GM19035 (cell line): ENCODE measurements around the gene MAP4K3.

Source experiments
- ATAC-seq: cut with Tn5 transposase; IDR thresholded peaks from one replicate; pipeline ENCODE4 v1.9.1; 2021; ENCODE audit not compliant: unreplicated experiment

The MAP4K3 gene

DNA sequence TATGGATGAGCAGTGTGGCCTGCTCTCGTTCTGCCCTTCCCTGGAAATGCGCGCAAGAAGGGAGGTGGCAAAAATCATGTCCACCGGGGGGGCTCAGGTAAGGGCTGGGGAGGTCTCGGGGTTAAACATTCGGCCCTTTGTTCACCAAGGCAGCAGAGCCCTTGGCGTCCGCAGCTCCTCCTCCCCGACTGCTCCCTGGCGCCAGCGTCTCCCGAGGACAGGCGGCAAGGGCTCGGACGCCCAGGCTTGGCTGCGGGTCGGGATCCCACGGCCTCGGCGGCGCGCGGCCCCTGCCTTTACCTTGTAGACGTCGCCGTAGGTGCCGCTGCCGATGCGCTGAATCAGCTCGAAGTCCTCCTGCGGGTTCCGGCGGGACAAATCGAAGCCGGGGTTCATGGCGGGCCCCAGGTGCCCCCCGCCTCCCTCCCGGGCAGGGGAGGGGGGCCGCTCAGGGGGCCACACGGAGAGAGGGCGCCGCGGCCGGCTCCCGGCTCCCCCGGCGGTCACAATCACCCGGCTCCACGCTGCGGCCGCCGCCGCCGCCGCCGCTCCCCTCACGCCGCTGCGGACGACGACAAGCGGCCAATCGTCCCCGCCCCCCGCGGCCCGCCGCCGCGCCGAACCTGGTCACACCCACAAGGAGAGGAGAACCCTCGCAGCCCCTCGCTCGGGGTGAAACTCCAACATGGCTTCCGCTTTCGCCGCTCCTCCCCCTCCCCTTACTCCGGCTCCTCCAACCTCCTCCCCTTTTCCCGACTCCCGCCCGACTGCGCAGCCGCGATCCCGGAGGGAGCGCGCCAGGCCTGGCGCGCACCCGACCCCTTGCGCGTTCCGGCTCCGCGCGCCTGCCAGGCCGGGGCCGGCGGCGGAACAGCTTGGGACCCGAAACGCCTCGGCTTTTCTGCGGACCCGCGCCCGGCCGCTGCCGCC is at the start of gene MAP4K3:
TSS of gene MAP4K3 (minus strand) at position 694 of the 930 bp plus-strand sequence. CDS start at position 396, 298 bp downstream.
- ATAC-seq, result peak; percentile 75

DNA sequence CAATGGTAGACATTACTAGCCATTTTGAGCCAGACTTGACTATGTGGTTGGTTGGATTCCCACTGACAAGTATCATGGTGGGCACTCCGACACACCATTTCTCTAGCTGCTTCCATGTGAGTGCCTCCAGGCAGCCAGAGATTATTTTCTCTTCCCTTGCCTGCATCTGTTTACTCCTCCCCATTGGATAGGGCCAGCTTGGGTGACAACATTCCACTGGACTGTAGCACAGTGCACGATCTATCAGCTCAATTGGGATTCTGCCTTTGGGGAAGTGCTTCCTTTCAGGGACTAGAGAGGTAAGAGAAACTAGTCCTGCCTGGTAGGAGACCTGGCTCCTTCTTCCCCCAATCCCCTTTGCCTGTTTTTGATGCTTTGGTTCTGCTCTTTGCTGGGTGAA is 49.0 kb upstream of the MAP4K3 start:
- ATAC-seq, result no peak

DNA sequence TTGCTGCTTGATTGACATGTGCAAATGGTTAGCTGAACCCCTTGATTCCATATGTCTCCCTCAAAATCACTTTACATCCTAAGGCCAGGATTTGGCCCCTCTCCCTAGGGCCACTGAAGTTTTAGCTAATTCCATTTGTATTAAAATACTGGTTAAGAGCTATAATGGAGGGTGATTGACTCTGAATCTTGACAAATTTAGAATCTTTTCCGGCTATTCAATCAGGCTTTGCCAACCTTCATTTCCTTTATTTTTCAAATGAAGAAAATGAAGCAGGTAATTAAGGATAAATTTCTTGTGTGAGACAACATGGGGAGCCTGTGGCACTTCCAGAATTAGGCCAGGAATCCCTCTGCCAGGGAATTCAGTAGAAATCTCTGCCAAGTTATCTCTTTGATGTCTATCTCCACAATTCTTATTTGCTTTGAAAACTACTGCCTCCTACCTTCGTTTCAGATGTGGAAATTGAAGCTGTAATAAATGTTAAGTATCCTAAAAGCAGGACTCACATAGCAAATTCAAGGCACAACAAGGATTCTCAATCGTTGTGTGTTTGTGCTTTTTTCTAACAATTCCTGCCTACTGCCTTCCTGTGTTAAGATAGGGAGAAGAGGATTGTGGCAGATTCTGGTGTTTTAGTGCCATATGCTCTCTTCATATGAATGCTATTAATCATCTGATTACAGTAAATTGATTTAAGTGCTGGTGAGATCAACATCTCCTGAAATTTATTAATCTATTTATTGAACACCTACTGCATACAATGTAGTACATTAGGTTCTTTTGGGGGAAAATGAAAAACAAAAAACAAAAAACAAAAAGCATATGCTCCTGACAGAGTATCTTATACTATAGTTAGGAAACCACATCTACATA is 47.8 kb upstream of the MAP4K3 start:
- ATAC-seq, result no peak

DNA sequence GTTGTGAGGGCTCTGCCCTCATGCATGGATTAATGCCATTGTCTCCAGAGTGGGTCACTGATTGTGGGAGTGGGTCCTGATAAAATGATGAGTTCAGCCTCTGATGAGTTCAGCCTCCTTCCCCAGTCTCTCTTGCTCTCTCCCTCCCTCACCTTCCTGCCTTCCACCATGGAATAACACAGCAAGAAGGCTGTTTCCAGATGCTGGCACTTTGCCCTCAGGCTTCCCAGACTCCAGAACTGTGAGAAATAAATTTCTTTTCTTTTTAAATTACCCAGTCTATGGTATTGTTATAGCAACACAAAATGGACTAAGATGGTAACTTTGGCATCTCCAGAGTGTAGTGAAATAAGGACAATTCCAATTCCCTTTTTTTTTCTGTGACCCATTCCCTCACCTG is 47.1 kb upstream of the MAP4K3 start:
- no peak for ATAC-seq

DNA sequence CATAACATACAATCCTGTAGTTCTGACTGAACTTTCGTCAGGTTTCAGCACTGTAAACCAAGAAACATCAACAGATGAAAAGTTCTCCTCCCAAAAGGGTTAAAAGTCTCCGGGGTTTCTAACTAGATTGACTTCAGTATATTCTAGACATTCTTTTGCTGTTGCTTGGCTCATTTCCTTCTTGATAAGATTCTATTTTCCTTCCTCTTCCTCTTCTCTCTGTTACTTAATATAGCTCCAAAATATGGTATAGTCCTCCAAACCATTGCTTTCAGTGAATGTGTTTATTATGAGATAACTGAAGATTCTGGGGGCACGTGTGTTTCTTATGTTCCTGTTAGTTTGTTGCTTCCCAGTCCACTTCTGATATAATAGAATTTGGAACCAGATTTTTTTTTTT is 46.4 kb upstream of the MAP4K3 start:
- ATAC-seq, result no peak

DNA sequence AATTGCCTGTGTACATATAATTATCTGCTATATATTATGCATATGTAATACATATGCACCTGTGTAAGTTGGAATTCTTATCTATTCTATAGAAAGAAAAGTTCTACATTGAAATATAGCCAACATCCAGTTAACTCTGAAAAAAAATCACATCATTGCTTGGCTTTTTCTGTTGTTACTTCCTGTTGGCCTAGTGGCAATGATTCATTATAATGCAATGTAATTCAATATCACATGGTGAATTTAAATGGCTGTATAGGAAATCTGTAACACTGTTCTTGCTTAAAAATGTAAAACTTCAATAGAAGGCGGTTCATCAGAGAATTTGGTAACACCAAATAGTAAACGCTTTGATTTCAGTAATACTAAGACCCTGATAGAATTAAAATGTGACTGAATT is 44.5 kb upstream of the MAP4K3 start:
- no peak for ATAC-seq

DNA sequence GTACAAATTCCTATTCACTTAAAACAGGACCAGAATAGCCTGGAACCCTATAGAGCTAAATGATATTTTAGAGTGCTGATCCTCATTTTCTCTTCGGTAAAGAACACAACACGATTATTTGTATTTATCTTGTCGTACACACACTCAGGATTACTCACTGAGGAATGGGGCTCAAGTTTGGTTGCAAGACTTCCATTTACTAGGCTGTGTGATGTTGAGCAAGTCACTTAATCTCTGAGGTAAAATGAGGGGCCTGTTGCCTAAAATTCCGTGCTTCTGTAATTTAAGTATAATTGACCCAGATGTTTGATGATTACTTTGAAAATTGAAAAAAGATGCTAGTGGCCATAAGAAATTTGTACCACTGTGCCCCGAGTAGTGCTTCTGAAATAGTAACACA is 42.6 kb upstream of the MAP4K3 start:
- ATAC-seq, result no peak

DNA sequence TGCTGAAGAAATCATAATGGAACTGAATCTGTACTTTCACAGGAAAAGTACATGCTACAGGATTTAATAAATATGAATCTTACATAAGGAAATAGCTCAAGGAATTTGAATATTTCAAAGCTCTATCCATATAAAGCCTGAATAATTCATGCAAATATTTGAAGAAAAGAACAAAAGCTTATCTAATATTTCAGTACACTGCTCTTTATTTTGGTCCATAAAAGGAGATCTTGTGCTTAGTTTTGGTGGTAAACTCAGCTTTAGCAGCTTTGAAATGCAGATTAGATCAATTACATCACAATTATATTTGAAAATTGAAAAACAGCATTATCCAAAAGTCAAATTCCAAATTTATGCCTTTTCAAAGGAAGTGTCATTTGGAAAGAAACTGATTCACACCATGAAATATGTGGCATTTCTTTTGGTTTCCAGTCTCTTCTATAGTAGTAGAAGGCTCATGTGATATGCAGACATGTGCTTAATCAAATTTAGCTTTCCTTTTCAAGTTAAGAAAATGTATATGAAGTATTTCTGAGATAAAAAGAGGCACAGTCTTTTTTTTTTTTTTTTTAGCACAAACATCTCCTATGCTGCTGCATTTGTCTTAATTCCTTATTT is 42.1 kb upstream of the MAP4K3 start:
- no peak for ATAC-seq

DNA sequence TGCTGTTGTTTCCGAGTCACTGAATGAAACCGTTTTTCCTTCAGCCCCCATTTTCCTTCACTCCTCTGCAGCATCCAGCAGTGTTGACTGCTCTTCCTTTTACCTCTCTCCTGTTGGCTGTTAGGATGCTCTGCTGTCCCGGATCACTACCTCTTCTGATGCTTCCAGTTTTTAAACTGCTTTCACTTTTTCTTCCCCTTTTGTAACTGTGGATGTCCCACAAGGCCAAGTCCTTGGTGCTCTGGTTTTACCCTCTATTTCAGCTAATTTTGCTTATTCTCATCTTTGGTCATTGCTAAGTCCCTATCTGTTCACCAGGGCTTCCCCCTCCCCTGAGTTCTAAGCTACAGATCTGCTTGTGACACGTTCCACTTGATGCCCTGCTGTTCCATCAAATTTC is 39.4 kb upstream of the MAP4K3 start:
- ATAC-seq, result peak; percentile 88

DNA sequence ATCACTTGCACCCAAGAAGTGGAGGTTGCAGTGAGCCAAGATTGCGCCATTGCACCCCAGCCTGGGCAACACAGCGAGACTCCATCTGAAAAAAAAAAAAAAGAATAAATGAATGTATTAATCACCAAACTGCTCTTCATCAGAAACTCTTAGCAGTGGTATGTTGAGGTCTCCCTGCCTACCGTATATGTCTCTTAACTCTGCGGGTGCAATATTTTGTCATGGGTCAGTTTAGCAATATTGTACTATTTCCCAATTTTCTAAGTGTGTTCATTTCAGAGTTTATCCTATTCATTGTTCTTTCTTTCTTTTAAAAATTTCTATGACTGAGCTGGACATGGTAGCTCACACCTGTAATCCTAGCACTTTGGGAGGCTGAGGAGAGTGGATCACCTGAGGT is 37.9 kb upstream of the MAP4K3 start:
- ATAC-seq, result no peak

DNA sequence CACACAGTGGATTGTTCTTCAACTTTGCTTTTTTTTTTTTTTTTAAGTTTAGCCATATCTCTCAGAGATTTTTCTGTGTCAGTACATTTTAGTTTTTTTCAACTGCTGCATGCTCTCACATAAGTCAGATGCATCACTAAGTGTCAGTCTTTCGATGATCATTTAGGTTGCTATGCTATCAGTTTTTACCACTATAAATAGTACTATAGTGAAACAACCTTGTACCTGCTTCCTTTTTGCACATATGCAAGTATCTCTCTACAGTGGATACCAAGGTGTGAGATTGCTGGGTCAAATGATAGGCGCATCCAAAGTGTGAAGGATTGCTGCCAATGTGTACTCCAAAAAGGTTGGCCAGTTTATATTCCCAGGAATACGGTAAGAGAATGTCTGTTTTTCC is 33.5 kb upstream of the MAP4K3 start:
- ATAC-seq, result peak; percentile 54

DNA sequence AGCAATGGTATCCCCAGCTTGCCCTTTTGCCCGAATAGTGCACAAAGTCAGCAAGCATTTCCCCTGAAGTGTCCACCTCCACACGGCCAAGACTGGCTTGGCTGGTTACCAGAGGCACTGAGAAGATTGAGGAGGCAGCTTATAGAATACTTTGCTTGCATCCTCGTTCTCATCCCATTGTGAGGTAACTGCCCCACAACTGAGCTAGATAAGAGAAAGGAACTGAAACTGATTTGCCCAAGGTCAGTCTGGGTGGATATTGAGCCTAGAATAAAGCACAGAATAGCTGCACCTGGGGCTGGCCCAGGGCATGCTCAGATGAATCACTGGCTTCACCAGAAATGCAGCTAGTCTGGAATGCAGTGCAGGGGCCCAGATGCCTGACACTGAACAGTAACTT is 32.7 kb upstream of the MAP4K3 start:
- peak; percentile 72 for ATAC-seq

DNA sequence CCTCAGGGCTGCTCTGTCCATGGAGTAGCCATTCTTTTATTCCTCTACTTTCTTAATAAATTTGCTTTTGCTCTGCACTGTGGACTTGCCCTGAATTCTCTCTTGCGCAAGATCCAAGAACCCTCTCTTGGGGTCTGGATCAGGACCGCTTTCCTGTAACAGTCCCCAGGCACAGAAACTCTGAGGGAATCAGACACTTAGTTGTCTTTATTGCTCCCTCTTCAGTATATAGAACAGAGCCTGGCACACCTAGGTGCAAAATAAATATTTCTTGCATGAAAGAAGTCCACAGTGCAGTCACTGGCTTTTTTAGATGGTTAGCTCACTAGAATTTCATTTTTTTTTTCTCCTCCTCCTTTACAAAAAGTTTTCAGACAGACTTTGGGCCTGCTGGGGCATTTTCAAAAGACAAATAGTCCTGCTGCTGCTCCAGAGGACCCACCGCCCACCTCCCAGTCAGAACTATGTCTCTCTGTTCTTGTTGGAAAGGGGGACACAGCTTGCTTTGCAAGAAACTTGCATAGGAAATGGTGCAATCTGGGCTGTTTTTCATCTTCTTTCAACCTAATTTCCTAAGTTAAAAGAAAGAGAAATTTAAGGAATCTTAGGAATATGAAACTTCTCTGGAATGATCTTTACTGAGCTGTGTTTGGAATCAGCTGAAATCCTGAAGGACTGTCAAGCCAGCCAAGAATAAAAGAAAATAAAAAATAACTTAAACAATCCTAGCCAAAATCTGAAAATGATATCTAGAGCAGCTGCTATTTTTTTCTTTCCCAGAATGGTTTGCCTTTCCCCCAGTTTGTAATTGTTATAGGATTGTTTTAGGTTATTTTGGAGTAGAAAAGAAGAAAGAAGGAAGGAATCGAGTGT is 31.7 kb upstream of the MAP4K3 start:
- no peak for ATAC-seq

DNA sequence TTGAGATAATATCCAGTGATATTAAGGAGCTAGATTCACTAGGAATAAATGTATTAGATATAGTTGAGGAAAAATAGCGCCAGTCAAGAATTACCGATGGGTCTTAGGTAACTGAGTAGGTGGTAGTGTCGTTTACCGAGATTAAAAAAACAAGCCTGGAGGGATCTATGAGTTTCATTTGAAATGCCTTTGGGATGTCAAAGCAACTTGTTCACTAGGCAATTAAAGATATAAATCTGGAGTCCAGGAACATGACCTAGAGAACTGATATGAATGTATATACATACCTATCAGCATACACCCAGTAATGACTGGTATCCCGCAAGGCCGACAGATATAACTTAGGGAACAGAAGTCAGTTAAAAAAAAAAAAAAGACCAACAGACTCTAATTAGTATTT is 29.2 kb upstream of the MAP4K3 start:
- ATAC-seq, result no peak

DNA sequence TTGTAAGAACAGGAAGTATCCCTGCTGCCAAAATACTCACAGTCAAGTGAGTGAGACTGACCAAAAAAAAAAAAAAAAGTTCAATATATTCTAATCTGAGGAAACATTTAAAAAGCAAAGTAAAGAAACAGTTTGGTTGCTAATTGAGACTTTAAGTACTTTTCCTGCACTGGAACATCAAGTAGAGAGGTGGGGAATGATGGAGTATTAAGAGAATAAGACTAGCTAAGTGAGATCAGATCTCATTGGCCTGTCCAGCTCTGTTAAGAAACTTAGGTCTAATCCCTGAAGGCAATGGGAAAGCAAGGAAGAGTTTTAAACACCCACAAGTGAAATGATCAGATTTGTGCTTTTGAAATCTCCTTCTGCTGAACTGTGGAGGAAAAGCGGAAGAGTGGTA is 27.8 kb upstream of the MAP4K3 start:
- ATAC-seq, result no peak

DNA sequence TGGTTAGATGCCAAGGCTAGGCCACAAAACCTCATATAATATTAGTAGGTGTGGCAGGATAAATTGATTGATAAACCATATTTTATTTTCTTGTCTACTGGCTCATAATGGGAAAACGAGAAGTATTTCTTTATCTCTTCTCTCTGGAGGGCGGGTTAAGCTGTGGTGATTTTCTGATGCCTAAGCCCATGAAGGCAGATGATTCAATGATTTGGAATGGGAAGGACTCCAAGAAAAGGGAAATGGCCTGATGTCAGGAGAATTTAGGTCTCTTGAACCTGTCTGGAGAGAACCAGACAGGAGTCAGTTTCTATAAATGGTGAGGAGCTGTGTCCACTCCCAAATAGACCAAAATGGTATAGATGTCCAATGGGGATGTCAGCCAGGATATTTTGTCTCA is 18.7 kb upstream of the MAP4K3 start:
- no peak for ATAC-seq

DNA sequence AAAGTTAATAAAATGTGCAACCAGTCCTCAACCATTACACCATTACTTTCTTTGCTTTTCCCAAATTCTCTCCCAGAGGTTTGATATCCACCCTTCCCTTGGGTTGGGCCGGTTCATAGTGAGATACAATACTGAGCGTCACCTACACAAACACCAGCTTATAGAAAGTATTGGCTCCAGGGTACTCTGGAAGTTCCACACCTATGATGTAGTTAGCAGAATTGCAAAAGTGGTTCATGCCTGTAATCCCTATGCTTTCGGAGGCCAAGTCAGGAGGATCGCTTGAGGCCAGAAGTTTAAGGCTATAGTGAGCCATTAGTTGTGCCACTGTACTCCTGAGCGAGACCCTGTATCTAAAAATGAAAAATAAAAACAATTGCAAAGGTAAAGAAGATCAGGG is 15.3 kb upstream of the MAP4K3 start:
- ATAC-seq, result no peak

DNA sequence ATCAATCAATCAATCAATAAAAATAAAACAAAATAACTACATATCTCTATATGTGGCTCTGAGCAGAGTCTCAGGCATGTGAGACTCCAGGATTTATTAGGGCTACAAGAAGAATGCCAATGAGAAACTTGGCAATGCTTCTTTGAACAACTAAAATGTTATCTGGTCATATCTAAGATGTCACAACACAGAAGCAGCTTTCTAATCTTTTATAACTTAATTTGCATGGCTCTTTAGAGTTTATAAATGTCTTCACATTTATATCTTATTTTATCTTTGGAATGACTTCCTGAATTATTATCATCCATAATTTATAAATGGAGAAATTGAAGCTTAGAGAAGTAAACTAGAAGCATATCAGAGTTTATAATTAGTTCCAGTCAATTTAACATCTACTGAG is 14.9 kb upstream of the MAP4K3 start:
- no peak for ATAC-seq

DNA sequence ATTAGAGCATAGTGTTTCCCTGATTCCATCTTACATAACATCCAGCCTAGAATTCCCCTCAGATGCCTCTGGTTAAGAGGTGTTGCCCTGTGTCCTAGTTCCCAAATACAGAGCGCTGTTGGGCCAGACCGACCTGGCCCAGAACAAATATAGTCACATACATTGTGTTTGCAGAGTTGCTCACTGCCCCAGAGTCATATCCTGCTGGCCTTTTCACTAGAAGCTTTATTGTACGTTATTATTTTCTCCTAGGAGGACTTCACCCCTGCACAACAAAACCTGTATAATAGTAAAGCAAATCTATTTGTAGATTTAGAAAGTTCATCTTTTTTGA is 11.1 kb upstream of the MAP4K3 start:
- ATAC-seq, result no peak

DNA sequence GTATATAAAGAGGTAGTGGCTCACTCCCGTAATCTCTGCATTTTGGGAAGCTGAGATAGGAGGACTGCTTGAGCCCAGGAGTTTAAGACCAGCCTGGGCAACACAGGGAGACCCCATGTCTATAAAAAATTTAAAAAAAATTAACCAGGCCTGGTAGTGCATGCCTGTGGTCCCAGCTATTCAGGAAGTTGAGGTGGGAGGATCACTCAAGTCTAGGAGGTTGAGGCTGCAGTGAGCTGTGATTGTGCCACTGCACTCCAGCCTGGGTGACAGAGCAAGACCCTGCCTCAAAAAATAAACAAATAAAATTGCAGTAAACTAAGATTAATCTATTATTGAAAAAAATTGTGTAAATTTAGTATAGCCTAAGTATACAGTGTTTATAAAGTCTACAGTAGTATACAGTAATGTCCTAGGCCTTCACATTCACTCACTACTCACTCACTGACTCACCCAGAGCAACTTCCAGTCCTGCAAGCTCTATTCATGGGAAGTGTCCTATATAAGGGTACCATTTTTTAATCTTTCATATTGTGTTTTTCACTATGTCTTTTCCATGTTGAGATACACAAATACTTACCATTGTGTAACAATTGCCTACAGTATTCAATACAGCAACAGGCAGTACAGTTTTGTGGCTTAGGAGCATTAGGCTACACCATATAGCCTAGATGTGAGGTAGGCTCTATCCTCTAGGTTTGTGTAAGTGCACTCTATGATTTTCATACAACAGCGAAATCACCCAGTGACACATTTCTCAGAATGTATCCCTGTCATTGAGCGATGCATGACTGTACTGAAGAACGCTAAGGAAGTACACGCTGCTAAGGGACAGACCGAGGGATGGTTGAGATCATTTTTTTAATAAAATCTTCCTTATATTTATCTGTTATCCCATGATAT is 10.4 kb upstream of the MAP4K3 start:
- ATAC-seq, result no peak
